SK-N-SH (cell line): ENCODE measurements around the gene PSTPIP1.

Experiments used
- CTCF ChIP-seq: fragments of 200-600 bp; sonication (generic); IDR thresholded peaks from 2 replicates; pipeline ENCODE4 v1.6.1; 2017; ENCODE audit warnings: antibody characterized with exemption, mild to moderate bottlenecking, moderate library complexity
- JUND ChIP-seq: IDR thresholded peaks from 2 replicates; pipeline ENCODE4 v1.4.0; 2012
- REST ChIP-seq: IDR thresholded peaks from 2 replicates; pipeline ENCODE4 v1.6.1; 2012; ENCODE audit warnings: mild to moderate bottlenecking, low read depth, low read length, moderate library complexity
- TCF12 ChIP-seq: IDR thresholded peaks from 2 replicates; pipeline ENCODE4 v1.4.0; 2012
- TF ChIP-seq, protein P1 (sequence below): IDR thresholded peaks from 2 replicates; pipeline ENCODE4 v1.4.0; 2012; ENCODE audit warnings: low read depth, borderline replicate concordance

DNA sequence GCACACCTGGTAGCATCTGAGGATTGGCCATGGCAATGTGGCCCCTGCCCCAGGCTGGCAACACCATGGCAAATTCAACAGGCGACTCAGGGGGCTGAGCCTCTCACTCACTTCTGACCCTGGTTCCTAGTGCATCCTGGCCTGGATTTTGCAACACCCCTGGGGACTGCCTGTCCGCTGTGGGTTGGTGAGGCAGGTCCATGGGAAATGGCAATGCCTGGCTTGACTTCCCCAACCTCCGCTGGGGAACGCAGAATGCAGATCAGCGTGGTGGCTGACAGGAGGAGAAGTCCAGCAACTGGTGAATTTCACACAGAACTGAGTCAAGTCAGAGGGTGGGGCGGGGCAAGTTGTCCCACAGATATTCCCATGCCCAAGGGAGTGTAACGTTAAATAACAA lies 3.9 kb upstream of the PSTPIP1 start:
- TF ChIP-seq TCF12 (no peak), REST (no peak), CTCF (no peak), JUND (no peak)
- TF ChIP-seq, protein P1, sequence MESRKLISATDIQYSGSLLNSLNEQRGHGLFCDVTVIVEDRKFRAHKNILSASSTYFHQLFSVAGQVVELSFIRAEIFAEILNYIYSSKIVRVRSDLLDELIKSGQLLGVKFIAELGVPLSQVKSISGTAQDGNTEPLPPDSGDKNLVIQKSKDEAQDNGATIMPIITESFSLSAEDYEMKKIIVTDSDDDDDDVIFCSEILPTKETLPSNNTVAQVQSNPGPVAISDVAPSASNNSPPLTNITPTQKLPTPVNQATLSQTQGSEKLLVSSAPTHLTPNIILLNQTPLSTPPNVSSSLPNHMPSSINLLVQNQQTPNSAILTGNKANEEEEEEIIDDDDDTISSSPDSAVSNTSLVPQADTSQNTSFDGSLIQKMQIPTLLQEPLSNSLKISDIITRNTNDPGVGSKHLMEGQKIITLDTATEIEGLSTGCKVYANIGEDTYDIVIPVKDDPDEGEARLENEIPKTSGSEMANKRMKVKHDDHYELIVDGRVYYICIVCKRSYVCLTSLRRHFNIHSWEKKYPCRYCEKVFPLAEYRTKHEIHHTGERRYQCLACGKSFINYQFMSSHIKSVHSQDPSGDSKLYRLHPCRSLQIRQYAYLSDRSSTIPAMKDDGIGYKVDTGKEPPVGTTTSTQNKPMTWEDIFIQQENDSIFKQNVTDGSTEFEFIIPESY = no peak
